Activated T-helper 2 cell treated with anti-CD3 and anti-CD28 coated beads, Interferon-gamma antibody, Interleukin-2, Interleukin-4, amounts not matched to agents 10 μg/mL and 5 μg/mL and 100 μg/mL, durations not matched to agents 14 hours and 24 hours and 36 hours (primary cell): Measurements from ENCODE around the gene PLOD3. TPM values are rescaled to one million over a fixed set of nuclear protein-coding genes. Genes with fewer than 3 reads are reported as not detected.

Experiments
- DNase-seq: peaks from one replicate; pipeline ENCODE4 v3.0.0; 2021; ENCODE audit warnings: low spot score
- H3K27ac Mint-ChIP-seq: one replicate; pipeline ENCODE4 v1.8.0; 2021; ENCODE audit warnings: mixed read lengths
- H3K27me3 Mint-ChIP-seq: one replicate; pipeline ENCODE4 v1.8.0; 2021; ENCODE audit warnings: low read depth, mixed read lengths
- H3K36me3 Mint-ChIP-seq: one replicate; pipeline ENCODE4 v1.8.0; 2021; ENCODE audit warnings: low read depth, mixed read lengths
- H3K4me1 Mint-ChIP-seq: one replicate; pipeline ENCODE4 v1.8.0; 2021; ENCODE audit warnings: low read depth, mixed read lengths
- H3K4me3 Mint-ChIP-seq: one replicate; pipeline ENCODE4 v1.8.0; 2021; ENCODE audit warnings: low read depth, mild to moderate bottlenecking, moderate library complexity, mixed read lengths
- H3K9me3 Mint-ChIP-seq: one replicate; pipeline ENCODE4 v1.8.0; 2021; ENCODE audit warnings: mixed read lengths
- intact Hi-C: fragments of 100-400 bp; cut with micrococcal nuclease; formaldehyde crosslinking; loops from one replicate; pipeline ENCODE4 v1.15.1; 2023
- total RNA-seq: library from RNA; stranded (reverse); gene quantifications from 2 replicates; pipeline ENCODE4 v1.2.3, GENCODE V29; 2022

PLOD3 gene
- total RNA-seq, 1 donor from 2014 or later = 75.5 TPM

DNA sequence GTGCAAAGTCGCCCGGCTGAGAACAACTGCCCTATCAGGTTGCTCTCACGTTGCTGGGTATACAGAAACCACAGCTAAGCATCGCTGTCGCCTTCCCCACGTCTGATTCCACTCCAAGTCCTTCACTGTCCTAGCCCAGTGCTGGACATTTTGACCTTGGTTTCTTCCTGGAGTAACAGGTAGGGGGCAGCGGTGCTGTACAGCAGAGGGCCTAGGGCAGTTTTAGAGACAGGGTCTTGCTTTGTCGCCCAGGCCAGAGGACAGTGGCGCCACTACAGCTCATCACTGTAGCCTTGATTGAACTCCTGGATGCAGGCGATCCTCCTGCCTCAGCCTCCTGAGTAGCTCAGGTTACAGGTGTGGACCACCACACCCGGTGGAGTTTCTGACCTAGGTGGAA, 17.7 kb upstream of the PLOD3 start:
- no peak overlapping the region for H3K4me3 Mint-ChIP-seq
- intact Hi-C loops = no loop called here
- no peak for DNase-seq
- H3K9me3 Mint-ChIP-seq = no peaks in the 10 kb centered on the region
- H3K27me3 Mint-ChIP-seq = no peaks in the 10 kb centered on the region
- no peaks in the 10 kb centered on the region for H3K4me1 Mint-ChIP-seq
- H3K27ac Mint-ChIP-seq = no peak overlapping the region
- H3K36me3 Mint-ChIP-seq = peaks cover 15% of the 10 kb centered on the region

DNA sequence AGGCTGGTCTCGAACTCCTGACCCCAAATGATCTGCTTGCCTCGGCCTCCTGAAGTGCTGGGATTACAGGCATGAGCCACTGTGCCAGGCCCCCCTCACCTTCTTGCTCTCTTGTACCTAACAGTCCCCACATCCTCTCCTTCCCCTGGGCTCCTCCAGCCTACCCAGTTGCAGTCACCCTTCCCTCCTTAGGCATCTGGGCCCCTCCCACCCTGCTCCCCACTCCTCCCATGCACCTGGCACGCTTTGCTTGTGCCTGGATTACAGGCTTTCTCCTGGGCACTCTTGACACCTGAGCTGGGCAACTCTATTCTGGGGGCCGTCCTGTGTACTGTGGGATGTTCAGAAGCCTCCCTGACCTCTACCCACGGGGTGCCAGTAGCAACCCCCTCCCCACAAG, 17.3 kb upstream of the PLOD3 start:
- H3K4me1 Mint-ChIP-seq = no peaks in the 10 kb centered on the region
- no peak for DNase-seq
- H3K9me3 Mint-ChIP-seq = no peaks in the 10 kb centered on the region
- peaks cover 13% of the 10 kb centered on the region for H3K36me3 Mint-ChIP-seq
- no peak overlapping the region for H3K27ac Mint-ChIP-seq
- no peak overlapping the region for H3K4me3 Mint-ChIP-seq
- no peaks in the 10 kb centered on the region for H3K27me3 Mint-ChIP-seq
- intact Hi-C loops = no loop called here

DNA sequence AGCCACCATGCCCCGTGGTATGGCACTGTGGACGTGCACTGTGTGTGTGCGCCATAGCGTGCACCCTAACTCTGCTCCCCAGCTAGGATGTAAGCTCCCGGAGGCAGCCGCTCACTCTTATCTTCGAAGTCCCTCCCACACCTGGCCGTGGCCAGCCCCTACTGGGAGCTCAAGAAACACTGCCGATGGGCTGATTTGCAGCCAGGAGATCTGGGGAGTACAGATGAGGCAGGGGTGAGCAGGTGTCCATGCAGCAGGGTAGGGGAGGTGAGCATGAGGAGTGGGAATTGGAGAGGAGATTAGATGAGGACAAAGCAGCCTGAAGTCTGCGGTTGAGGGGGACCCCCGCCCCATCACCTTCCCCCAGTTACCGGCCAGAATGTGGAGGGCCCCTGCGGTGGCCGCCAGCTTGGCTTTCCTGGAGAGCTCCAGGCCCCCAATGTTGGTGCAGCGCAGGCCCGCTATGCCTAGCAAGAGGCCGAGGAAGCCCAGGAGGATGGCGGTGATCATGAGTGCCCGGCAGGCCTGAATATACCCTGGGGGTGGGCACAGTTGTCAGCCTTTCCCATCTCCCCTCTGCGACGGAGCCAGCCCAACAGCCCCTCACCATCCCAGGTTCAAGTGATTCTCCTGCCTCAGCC, 16.6 kb upstream of the PLOD3 start:
- H3K9me3 Mint-ChIP-seq = no peaks in the 10 kb centered on the region
- H3K27ac Mint-ChIP-seq = no peak overlapping the region
- intact Hi-C loops = no loop called here
- no peak for DNase-seq
- no peaks in the 10 kb centered on the region for H3K4me1 Mint-ChIP-seq
- H3K27me3 Mint-ChIP-seq = no peaks in the 10 kb centered on the region
- H3K4me3 Mint-ChIP-seq = no peak overlapping the region
- H3K36me3 Mint-ChIP-seq = peaks cover 13% of the 10 kb centered on the region

DNA sequence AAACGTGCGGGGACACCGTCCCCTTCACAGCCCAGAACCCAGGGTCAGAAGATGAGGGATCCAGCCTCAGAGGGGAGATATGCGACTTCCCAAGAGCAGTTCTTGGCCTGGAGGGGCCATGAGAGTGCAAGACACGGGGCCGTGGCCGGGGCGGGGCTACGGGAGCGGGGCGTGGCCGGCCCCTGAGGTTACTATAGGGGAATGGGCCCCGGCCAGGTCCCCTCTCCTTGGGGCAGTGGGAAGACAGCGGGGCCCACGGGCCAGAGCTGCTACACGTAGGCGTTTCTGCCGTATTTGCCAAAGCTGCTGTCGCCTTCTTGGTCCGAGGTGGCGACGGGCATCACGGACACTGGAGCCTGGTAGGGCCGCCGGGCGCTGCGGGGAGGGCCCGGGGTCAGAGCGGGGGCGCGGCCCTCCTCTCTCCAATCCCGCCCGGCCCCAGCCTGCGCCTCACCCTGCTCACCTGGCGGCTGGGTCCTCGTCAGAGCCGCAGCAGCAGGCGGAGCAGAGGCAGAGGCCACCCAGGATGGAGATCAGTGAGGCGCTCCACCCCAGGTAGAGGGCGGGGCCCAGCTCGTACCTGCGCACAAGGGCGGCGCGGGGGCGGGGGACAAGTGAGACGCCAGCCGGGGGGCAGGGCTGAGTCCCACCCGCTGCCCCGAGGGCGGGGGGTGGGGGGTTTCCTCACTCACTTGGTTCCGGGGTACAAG, 14.9 kb upstream of the PLOD3 start:
- H3K4me1 Mint-ChIP-seq = no peaks in the 10 kb centered on the region
- no peaks in the 10 kb centered on the region for H3K27me3 Mint-ChIP-seq
- H3K4me3 Mint-ChIP-seq = no peak overlapping the region
- no peak overlapping the region for H3K27ac Mint-ChIP-seq
- no peak for DNase-seq
- peaks cover 12% of the 10 kb centered on the region for H3K36me3 Mint-ChIP-seq
- H3K9me3 Mint-ChIP-seq = no peaks in the 10 kb centered on the region
- intact Hi-C loops = no loop called here

DNA sequence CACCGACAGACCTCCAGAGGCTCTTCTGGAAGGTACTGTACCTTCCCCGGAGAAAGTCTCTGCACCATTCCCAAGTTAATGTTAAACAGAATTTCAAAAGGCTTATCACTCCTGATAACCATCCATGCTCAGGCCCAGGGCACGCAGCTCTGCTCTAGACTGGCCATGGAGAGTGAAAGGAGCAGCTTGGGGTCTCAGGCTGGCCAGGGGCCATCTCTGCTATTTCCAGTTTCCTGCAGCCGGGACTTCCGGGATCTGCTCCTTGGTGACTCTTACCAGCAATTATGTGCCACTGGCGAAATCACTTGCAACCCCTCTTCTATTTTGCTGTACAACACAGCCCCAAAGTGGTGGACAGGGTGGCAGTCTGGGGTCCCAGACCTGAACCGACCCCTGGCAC, 14.3 kb upstream of the PLOD3 start:
- no peak for DNase-seq
- Mint-ChIP-seq H3K36me3 (peaks cover 12% of the 10 kb centered on the region), H3K27me3 (no peaks in the 10 kb centered on the region), H3K27ac (no peak overlapping the region), H3K4me3 (no peak overlapping the region), H3K4me1 (no peaks in the 10 kb centered on the region), H3K9me3 (no peaks in the 10 kb centered on the region)
- intact Hi-C loops = no loop called here

DNA sequence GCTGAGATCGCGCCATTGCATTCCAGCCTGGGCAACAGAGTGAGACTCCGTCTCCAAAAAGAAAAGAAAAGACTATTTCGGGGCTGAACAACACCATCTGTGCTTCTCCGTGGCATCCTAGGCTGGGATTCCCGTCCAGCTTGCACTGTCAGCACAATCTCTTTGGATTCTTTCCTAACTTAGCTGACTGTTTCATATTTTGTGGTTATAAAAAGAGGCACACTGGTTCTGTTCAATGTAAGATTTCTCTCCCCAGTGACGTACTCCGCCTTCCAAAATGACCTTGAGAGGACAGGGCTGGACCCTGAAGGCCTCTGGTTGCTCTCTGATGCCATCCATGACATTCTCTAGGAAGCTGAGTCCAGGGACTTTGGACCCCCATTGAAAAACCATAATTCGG, 9.3 kb upstream of the PLOD3 start:
- no peak for DNase-seq
- Mint-ChIP-seq H3K27me3 (no peaks in the 10 kb centered on the region), H3K27ac (no peak overlapping the region), H3K36me3 (peaks cover 39% of the 10 kb centered on the region), H3K4me3 (no peak overlapping the region), H3K9me3 (no peaks in the 10 kb centered on the region), H3K4me1 (no peaks in the 10 kb centered on the region)
- intact Hi-C loops = no loop called here

DNA sequence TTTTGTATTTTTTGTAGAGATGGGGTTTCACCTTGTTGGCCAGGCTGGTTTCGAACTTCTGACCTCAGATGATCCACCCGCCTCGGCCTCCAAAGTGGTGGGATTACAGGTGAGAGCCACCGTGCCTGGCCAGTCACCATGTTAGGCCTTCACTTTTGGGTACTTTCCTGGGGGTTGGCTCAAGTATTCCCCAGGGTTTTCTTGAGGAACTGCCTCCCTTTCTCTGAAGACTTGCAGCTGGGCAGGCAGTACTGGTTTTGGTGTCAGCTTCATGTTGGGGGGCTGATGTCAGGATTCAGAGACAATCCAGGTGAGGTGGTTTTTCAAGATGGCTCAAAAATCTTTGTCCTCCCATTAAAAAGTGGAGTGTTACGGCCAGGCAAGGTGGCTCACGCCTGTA, 8.3 kb upstream of the PLOD3 start:
- DNase-seq = no peak
- Mint-ChIP-seq H3K36me3 (peaks cover 45% of the 10 kb centered on the region), H3K27ac (no peak overlapping the region), H3K4me3 (no peak overlapping the region), H3K4me1 (no peaks in the 10 kb centered on the region), H3K9me3 (no peaks in the 10 kb centered on the region), H3K27me3 (no peaks in the 10 kb centered on the region)
- intact Hi-C loops = no loop called here

DNA sequence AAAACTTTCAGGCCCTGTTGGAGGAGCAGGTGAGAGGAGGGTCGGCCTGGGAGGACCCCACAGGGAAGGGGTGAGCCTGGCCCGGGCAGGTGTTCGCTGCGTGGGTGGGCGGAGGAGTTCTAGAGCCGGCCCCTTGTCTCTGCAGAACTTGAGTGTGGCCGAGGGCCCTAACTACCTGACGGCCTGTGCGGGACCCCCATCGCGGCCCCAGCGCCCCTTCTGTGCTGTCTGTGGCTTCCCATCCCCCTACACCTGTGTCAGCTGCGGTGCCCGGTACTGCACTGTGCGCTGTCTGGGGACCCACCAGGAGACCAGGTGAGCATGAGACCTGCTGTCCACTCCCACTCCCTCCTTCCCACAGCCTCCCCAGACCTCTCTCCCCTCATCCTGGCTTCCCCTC, 6.1 kb upstream of the PLOD3 start:
- H3K4me3 Mint-ChIP-seq = no peak overlapping the region
- no peak overlapping the region for H3K27ac Mint-ChIP-seq

DNA sequence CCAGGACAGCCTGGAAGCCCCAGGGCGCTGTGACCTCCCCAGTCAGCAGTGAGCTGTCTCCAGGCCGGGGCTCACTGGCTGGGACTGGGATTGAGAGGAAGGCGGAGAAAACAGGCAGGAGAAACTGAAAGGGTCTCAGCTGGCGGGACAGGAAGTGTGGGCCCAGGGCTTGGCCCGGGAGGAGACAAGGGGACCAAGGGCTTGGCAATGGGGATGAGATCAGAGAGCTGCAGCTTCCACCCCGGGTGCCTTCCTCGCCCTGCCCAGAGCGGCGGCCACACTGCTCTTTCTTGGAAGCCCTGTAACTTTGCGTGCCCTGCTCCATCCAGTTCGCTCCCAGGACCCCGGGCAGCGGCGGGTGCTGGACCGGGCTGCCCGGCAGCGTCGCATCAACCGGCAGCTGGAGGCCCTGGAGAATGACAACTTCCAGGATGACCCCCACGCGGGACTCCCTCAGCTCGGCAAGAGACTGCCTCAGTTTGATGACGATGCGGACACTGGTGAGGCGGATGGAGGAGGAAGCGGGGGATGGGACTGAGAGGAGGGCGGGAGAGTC, 5.0 kb upstream of the PLOD3 start:
- no peak overlapping the region for H3K4me3 Mint-ChIP-seq
- peaks cover 9% of the 10 kb centered on the region for H3K4me1 Mint-ChIP-seq
- intact Hi-C loops = no loop called here
- no peaks in the 10 kb centered on the region for H3K27me3 Mint-ChIP-seq
- H3K36me3 Mint-ChIP-seq = peaks cover 40% of the 10 kb centered on the region
- no peaks in the 10 kb centered on the region for H3K9me3 Mint-ChIP-seq
- H3K27ac Mint-ChIP-seq = no peak overlapping the region
- DNase-seq = no peak

More for the DNA sequence above, 6.1 kb upstream of the PLOD3 start:
- intact Hi-C loops = no loop called here
- Mint-ChIP-seq H3K9me3 (no peaks in the 10 kb centered on the region), H3K4me1 (peaks cover 7% of the 10 kb centered on the region), H3K27me3 (no peaks in the 10 kb centered on the region), H3K36me3 (peaks cover 42% of the 10 kb centered on the region)
- DNase-seq = no peak

DNA sequence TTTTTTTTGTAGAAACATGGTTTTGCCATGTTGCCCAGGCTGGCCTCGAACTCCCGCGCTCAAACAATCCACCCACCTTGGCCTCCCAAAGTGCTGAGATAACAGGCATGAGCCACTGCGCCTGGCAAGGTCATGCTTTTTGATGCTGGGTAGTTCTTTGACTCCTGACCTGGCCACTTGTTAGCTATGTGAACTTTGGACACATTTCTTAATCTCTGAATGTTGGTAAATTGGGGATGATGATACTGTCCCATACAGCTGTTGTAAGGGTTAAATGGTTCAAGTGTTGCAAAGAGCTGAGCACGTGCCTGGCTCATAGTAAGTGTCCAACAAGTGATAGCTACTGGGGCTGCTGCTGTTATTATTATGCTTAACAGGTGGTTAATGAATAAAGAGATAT, 2.9 kb upstream of the PLOD3 start:
- no peak for DNase-seq
- Mint-ChIP-seq H3K4me1 (peaks cover 22% of the 10 kb centered on the region), H3K4me3 (peak overlapping the region; percentile 11), H3K9me3 (no peaks in the 10 kb centered on the region), H3K36me3 (peaks cover 54% of the 10 kb centered on the region), H3K27me3 (no peaks in the 10 kb centered on the region), H3K27ac (no peak overlapping the region)
- intact Hi-C loops = no loop called here

DNA sequence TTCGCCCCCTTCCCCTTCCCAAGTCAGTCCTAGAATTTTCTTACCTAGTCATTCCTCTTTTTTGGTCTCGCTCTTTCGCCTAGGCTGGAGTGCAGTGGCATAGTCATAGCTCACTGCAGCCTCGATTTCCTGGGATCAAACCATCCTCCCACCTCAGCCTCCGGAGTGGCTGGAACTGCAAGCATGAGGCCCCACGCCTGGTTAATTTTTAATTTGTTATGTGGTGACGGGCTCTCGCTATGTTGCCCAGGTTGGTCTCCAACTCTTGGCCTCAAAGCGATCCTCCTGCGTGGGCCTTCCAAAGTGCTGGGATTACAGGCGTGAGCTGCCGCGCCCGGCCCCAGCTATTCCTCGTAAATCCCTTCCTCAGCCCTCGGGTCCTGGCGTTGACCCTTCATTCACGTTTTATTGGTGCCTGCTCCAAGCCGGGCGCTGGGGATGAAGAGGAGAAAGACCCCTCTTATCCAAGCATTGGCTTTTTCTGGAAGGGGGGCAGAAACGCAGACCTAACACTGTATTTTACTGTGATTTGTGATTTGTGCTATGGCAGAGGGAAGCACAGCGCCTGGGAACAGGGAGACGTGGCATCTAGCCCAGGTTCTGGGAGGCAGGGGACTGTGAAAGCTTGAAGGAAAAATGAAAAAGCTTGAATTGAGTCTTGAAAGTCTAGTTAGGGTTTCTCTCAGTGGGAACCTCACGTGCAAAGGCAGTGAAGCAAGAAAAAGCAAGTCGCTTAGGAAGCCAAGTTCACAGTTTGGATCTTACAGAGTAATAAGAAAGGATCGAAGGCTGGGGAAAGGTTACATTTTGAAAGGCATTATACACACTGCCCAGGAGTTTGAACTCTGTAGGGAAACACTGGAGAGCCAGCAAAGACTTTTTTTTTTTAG, 1.1 kb upstream of the PLOD3 start:
- Mint-ChIP-seq H3K4me3 (peak overlapping the region; percentile 99), H3K9me3 (no peaks in the 10 kb centered on the region), H3K4me1 (peaks cover 22% of the 10 kb centered on the region), H3K27ac (peak overlapping the region; percentile 84), H3K27me3 (no peaks in the 10 kb centered on the region), H3K36me3 (peaks cover 45% of the 10 kb centered on the region)
- no peak for DNase-seq
- intact Hi-C loops = loop anchor here (1.0 kb wide), 1 partner anchor 26 kb away; no protein-coding TSS in a partner anchor

DNA sequence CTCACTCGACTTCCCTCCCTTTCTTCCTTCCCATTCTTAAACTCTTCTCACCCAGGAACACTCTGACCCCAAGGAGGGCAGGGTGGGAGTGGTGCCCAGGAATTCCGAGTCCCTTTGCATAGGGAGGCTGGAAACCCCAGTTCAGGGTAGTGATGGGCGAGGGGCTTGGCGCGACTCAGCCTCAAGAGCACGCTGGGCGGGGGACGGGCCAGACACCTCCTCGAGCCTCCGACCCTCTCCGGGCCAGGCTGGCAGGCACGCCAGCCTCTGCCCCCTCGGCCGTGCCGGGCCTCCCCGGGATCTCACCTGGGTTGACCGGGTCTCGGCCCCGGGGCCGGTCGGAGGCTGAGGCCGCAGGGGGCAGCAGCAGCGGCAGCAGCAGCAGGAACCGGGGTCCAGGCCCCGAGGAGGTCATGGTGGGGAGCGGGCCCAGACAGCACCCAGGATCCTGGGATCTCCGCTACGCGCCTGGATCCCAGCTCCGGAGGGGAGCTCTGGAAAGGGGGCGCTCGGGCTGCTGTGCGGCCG, 457 bp downstream of the PLOD3 start:
- H3K36me3 Mint-ChIP-seq = peaks cover 33% of the 10 kb centered on the region
- intact Hi-C loops = loop anchor here (2.0 kb wide), 1 partner anchor 66 kb away; no protein-coding TSS in a partner anchor
- peak overlapping the region; percentile 84 for H3K27ac Mint-ChIP-seq

More for the DNA sequence above, 457 bp downstream of the PLOD3 start:
- Mint-ChIP-seq H3K27me3 (no peaks in the 10 kb centered on the region), H3K4me3 (peak overlapping the region; percentile 99), H3K4me1 (peaks cover 22% of the 10 kb centered on the region), H3K9me3 (no peaks in the 10 kb centered on the region)
- DNase-seq = no peak
